GM06990 (cell line): Measurements from ENCODE around the gene ORM1.

Experiments used
- DNase-seq: peaks from one replicate; pipeline ENCODE4 v3.0.0-alpha.2; 2011; ENCODE audit not compliant: insufficient read length; ENCODE audit errors: extremely low read depth
- H3K27me3 ChIP-seq: replicated peaks from 2 replicates; pipeline ENCODE4 v1.6.0; 2011; ENCODE audit warnings: low read length; ENCODE audit not compliant: control insufficient read depth, insufficient read depth
- H3K36me3 ChIP-seq: 2 replicates; pipeline ENCODE4 v1.5.1; 2011; ENCODE audit warnings: low read length; ENCODE audit not compliant: control insufficient read depth, insufficient read depth
- H3K4me3 ChIP-seq: replicated peaks from 2 replicates; pipeline ENCODE4 v1.5.1; 2011; ENCODE audit warnings: low read depth, mild to moderate bottlenecking, control low read depth, low read length
- TF ChIP-seq, protein P1 (sequence below): IDR thresholded peaks from 2 replicates; pipeline ENCODE4 v1.5.1; 2011; ENCODE audit warnings: low read length, control low read depth, mild to moderate bottlenecking, inconsistent platforms; ENCODE audit not compliant: insufficient read depth, poor library complexity, severe bottlenecking

ORM1 gene

DNA sequence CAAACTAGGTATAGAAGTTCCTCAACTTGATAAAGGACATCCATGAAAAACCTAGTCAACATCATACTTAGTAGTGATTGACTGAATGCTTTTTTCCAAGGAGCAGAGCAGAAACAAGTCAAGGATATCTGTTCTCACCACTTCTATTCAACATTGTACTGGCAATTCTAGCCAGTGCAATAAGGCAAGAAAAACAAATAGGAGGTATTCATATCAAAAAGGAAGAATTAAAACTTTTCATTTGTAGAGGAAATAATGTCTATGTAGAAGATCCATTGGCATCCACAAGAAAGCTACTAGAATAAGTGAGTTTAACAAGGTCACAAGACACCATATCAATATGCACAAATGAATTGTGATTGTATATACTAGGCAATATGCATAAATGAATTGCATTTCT, 28.2 kb upstream of the ORM1 start:
- no peaks in the 10 kb centered on the region for H3K36me3 ChIP-seq

DNA sequence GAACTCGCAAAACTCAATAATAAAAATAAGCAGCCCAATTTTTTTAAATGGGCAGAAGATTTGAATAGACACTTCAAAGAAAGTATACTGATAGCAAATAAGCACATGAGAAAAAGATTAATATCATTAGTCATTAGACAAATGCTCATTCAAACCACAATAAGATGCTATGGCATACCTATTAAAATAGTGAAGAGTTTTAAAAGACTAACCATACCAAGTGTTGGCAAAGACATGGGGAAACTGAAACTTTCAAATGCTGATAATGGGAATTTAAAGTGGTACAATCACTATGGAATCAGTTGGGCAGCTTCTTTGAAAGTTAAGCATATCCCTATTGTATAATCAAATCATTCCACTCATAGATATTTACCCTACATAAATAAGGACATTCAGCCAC, 26.6 kb upstream of the ORM1 start:
- no peaks in the 10 kb centered on the region; the same call in 1 of the 2 replicates for H3K27me3 ChIP-seq
- H3K4me3 ChIP-seq, result no peak overlapping the region
- DNase-seq, result no peak
- TF ChIP-seq, protein P1, sequence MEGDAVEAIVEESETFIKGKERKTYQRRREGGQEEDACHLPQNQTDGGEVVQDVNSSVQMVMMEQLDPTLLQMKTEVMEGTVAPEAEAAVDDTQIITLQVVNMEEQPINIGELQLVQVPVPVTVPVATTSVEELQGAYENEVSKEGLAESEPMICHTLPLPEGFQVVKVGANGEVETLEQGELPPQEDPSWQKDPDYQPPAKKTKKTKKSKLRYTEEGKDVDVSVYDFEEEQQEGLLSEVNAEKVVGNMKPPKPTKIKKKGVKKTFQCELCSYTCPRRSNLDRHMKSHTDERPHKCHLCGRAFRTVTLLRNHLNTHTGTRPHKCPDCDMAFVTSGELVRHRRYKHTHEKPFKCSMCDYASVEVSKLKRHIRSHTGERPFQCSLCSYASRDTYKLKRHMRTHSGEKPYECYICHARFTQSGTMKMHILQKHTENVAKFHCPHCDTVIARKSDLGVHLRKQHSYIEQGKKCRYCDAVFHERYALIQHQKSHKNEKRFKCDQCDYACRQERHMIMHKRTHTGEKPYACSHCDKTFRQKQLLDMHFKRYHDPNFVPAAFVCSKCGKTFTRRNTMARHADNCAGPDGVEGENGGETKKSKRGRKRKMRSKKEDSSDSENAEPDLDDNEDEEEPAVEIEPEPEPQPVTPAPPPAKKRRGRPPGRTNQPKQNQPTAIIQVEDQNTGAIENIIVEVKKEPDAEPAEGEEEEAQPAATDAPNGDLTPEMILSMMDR, result no peak
- no peaks in the 10 kb centered on the region for H3K36me3 ChIP-seq

More for the DNA sequence above, 28.2 kb upstream of the ORM1 start:
- no peak overlapping the region for H3K4me3 ChIP-seq
- no peaks in the 10 kb centered on the region for H3K27me3 ChIP-seq
- no peak for DNase-seq
- TF ChIP-seq, protein P1, result no peak

GRCh38 chr9:114299286-114300152, 23.4 kb upstream of the ORM1 start:
- H3K4me3 ChIP-seq, result no peak overlapping the region
- TF ChIP-seq, protein P1, result no peak
- DNase-seq, result no peak
- no peaks in the 10 kb centered on the region for H3K36me3 ChIP-seq
- H3K27me3 ChIP-seq, result no peaks in the 10 kb centered on the region; the same call in none of the 2 replicates

GRCh38 chr9:114300153-114300845, 22.6 kb upstream of the ORM1 start:
- TF ChIP-seq, protein P1, result no peak
- no peak for DNase-seq
- Histone ChIP-seq H3K27me3 (no peaks in the 10 kb centered on the region; the same call in none of the 2 replicates), H3K36me3 (no peaks in the 10 kb centered on the region), H3K4me3 (no peak overlapping the region)

DNA sequence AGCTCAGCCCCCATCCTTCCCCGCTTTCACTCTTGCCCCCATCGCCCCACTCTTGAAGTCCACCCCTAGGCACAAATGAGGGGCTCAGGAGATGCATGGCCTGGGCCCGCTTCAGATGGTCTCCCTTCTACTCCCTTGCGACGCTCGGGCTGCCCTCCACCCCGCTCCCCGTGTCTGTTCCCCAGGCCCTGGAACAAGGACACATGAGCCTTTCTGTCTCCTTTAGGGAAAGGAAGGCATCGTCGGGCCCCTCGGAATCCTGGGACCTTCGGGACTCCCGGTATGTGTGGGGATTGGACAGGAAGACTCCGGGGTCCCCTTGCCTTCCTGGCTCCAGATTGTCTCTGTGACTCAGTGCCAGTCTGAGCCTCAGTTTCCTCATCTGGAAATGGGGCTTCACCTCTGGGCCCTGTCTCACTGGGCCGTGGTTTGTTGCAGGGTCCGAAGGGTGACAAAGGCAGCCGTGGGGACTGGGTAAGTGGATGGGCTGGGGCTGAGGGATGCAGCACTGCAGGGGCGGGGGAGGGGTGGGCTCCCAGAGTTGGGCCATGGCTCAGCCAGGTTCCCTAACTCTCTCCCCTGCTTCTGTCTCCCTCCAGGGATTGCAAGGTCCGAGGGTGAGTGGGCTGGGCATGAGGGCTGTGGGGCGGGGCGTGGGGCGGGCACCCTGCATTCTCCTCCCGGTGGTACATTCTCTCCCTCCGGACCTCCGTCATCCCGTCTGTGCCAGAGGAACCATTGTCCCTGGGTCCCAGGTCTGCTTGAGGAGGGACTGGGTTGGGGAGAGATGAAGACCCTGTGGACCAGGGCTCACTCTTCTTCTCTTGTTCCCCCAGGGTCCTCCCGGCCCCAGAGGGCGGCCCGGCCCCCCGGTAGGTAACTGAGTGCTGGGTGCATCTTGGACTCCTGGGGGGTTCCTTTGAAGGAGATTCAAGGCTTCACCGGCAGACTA, 21.8 kb upstream of the ORM1 start:
- DNase-seq, result no peak
- TF ChIP-seq, protein P1, result no peak

More for the DNA sequence above, 21.8 kb upstream of the ORM1 start:
- Histone ChIP-seq H3K36me3 (no peaks in the 10 kb centered on the region), H3K4me3 (no peak overlapping the region), H3K27me3 (no peaks in the 10 kb centered on the region; the same call in none of the 2 replicates)
